HL-60 (cell line): ENCODE measurements around the gene FCRL1.

Experiments
- DNase-seq, 2 experiments: peaks; one replicate each; pipeline ENCODE4 v3.0.0-alpha.2; 2010 to 2020; ENCODE audit warnings: low read depth in 1 of 2, low spot score in 1 of 2
- H3K27ac ChIP-seq: fragments of 250-450 bp; sonication (Bioruptor Pico); replicated peaks from 2 replicates; pipeline ENCODE4 v1.5.1; 2020; ENCODE audit warnings: mild to moderate bottlenecking, moderate library complexity
- H3K27me3 ChIP-seq: fragments of 250-450 bp; sonication (Bioruptor Pico); 2 replicates; pipeline ENCODE4 v1.5.1; 2021; ENCODE audit warnings: mild to moderate bottlenecking, moderate library complexity; ENCODE audit not compliant: insufficient read depth, poor library complexity, severe bottlenecking
- H3K4me3 ChIP-seq: replicated peaks from 2 replicates; pipeline ENCODE4 v1.5.1; 2011; ENCODE audit warnings: mild to moderate bottlenecking, control low read depth, low read length; ENCODE audit not compliant: insufficient read depth
- GABPA ChIP-seq: IDR thresholded peaks from 2 replicates; pipeline ENCODE4 v1.6.1; 2012; ENCODE audit warnings: low read depth
- POLR2AphosphoS5 ChIP-seq: IDR thresholded peaks from 2 replicates; pipeline ENCODE4 v1.6.1; 2012; ENCODE audit warnings: low read depth
- SPI1 ChIP-seq: IDR thresholded peaks from 2 replicates; pipeline ENCODE4 v1.6.1; 2012; ENCODE audit warnings: low read depth, mild to moderate bottlenecking, borderline replicate concordance
- long read RNA-seq: library from polyadenylated mRNA; unstranded; transcript quantifications from one replicate; pipeline ENCODE4 v2.0.0, GENCODE V29; 2020
- TF ChIP-seq, protein P1 (sequence below): IDR thresholded peaks from 2 replicates; pipeline ENCODE4 v1.6.1; 2012; ENCODE audit warnings: low read depth; ENCODE audit not compliant: insufficient replicate concordance
- TF ChIP-seq, protein P2 (sequence below): IDR thresholded peaks from one replicate; pipeline ENCODE4 v1.5.1; 2011; ENCODE audit warnings: low read length, control low read depth, inconsistent platforms; ENCODE audit not compliant: insufficient read depth

The FCRL1 gene, protein sequence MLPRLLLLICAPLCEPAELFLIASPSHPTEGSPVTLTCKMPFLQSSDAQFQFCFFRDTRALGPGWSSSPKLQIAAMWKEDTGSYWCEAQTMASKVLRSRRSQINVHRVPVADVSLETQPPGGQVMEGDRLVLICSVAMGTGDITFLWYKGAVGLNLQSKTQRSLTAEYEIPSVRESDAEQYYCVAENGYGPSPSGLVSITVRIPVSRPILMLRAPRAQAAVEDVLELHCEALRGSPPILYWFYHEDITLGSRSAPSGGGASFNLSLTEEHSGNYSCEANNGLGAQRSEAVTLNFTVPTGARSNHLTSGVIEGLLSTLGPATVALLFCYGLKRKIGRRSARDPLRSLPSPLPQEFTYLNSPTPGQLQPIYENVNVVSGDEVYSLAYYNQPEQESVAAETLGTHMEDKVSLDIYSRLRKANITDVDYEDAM
- long read RNA-seq: 0 reads

DNA sequence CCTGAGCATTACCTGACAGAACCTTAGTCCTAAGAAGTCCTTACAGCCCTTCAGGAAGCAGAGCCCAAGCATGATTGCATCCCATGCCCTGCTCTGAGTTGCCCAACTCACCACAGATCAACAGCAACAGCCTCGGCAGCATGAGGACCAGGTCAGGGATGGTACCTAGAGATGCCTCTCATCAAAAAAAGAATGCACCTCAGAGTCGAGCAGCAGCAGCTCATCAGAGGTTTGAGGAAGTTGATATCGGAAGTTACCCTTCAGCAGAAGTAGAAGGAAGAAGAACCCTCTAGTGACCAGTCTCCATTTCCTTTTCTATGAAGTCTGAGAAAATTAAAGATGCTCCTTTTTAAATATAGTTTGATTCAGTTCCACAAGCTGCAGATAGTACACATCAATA lies at the start of gene FCRL1:
FCRL1 (minus strand) TSS at position 225 of the 400 bp plus-strand sequence; CDS start at position 142, 83 bp downstream.
- no peak within 1 kb of the TSS for H3K4me3 ChIP-seq
- DNase-seq: peak; percentile 51 to 78

DNA sequence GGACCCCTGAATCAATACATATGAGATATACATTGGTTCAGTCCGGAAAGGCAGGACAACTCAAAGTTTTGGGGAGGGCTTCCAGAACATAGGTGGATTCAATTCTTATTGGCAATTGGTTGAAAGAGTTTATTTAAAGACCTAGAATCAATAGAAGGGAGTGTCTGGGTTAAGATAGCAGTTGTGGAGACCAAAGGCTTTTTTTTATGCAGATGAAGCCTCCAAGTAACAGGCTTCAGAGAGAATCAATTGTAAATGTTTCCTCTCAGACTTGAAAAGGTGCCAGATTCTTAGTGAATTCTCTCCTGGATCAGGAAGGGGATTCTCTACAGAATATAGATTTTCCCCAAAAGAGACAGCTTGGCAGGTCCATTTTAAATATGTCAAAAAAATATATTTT lies 48.7 kb upstream of the FCRL1 start:
- DNase-seq: no peak
- no peak overlapping the region for H3K4me3 ChIP-seq
- H3K27me3 ChIP-seq: peaks cover 2% of the 10 kb centered on the region
- no peak overlapping the region for H3K27ac ChIP-seq
- TF ChIP-seq SPI1 (no peak), GABPA (no peak), POLR2AphosphoS5 (no peak)
- TF ChIP-seq, protein P1, sequence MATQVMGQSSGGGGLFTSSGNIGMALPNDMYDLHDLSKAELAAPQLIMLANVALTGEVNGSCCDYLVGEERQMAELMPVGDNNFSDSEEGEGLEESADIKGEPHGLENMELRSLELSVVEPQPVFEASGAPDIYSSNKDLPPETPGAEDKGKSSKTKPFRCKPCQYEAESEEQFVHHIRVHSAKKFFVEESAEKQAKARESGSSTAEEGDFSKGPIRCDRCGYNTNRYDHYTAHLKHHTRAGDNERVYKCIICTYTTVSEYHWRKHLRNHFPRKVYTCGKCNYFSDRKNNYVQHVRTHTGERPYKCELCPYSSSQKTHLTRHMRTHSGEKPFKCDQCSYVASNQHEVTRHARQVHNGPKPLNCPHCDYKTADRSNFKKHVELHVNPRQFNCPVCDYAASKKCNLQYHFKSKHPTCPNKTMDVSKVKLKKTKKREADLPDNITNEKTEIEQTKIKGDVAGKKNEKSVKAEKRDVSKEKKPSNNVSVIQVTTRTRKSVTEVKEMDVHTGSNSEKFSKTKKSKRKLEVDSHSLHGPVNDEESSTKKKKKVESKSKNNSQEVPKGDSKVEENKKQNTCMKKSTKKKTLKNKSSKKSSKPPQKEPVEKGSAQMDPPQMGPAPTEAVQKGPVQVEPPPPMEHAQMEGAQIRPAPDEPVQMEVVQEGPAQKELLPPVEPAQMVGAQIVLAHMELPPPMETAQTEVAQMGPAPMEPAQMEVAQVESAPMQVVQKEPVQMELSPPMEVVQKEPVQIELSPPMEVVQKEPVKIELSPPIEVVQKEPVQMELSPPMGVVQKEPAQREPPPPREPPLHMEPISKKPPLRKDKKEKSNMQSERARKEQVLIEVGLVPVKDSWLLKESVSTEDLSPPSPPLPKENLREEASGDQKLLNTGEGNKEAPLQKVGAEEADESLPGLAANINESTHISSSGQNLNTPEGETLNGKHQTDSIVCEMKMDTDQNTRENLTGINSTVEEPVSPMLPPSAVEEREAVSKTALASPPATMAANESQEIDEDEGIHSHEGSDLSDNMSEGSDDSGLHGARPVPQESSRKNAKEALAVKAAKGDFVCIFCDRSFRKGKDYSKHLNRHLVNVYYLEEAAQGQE: no peak
- TF ChIP-seq, protein P2, sequence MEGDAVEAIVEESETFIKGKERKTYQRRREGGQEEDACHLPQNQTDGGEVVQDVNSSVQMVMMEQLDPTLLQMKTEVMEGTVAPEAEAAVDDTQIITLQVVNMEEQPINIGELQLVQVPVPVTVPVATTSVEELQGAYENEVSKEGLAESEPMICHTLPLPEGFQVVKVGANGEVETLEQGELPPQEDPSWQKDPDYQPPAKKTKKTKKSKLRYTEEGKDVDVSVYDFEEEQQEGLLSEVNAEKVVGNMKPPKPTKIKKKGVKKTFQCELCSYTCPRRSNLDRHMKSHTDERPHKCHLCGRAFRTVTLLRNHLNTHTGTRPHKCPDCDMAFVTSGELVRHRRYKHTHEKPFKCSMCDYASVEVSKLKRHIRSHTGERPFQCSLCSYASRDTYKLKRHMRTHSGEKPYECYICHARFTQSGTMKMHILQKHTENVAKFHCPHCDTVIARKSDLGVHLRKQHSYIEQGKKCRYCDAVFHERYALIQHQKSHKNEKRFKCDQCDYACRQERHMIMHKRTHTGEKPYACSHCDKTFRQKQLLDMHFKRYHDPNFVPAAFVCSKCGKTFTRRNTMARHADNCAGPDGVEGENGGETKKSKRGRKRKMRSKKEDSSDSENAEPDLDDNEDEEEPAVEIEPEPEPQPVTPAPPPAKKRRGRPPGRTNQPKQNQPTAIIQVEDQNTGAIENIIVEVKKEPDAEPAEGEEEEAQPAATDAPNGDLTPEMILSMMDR: no peak

More for the DNA sequence above, at the start of gene FCRL1:
- Histone ChIP-seq H3K27ac (peak within 1 kb of the TSS; percentile 77), H3K27me3 (no peaks in the 10 kb centered on the region)
- TF ChIP-seq POLR2AphosphoS5 (no peak), SPI1 (peak; percentile 43; the same call in 1 of the 2 replicates)

DNA sequence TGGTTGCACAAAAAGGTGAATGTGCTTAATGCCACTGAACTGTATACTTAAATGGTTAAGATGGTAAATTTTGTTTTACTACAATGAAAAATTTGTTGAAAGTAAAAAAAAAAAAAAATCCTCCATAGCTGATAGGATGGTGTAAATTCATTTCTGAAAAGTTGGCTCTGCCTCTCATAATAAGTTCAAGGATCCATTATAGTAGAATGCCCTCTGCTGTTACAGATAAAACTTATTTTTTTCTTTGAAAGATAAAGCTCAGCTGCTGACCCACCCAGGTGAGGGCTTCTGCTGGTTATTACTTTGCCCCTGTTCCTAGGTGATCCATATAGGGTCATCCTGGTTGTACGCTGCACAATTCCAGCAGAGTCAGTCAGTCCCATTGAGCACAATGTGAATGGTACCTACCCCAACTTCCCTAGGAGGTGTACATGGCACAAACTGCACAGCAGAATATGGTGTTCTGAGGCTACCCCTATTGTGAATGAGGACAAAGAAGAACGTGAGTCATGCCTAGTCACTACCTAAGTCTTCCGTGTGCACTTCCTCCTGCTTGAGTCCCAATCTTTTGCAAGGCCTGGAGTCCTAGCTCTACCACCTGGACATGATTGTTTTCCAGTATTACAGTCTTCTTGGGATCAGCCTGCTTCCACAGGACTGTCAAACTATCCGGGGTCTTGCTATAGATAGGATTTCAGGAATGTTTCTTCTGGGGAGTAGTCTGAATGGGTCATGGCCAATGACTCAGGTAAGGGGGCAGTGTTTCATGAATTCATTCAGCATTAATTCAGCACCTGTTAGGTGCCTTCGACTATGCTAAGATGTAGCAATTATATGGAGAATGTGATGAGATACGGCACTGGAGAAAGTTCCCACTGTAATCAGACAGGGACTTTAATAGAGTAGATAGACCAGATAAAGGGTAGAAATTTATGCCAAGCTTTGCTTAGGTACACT lies 42.5 kb upstream of the FCRL1 start:
- TF ChIP-seq GABPA: no peak
- TF ChIP-seq, protein P1: no peak
- no peak for TF ChIP-seq POLR2AphosphoS5
- 0 out of 2 replicates have a peak, but pooled peaks have one; percentile 8 for TF ChIP-seq SPI1
- TF ChIP-seq, protein P2: no peak
- Histone ChIP-seq H3K4me3 (no peak overlapping the region), H3K27ac (no peak overlapping the region), H3K27me3 (peaks cover 2% of the 10 kb centered on the region)
- no peak for DNase-seq

DNA sequence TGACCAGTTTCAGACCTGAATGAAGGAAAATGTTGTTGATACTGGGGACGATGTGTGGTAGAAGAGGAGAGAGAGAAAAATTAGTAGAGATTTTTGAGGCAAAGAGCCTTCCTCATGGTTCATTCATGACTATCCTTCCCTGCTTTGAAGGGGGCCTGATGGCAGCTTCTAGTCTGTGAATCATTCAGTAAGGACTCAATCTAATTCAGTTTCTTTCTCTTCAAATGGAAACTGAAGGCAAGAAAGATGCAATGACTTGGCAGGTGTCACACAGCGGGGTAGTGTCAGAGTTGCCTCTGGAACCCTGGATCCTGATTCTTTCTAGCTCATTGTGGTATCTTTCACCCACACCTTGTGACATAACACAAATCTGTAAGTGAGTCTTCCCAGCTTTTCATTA lies 36.6 kb upstream of the FCRL1 start:
- no peak for TF ChIP-seq GABPA
- TF ChIP-seq, protein P1: no peak
- TF ChIP-seq POLR2AphosphoS5: no peak
- TF ChIP-seq, protein P2: no peak
- TF ChIP-seq SPI1: no peak
- H3K27me3 ChIP-seq: peaks cover 3% of the 10 kb centered on the region
- H3K4me3 ChIP-seq: no peak overlapping the region
- H3K27ac ChIP-seq: no peak overlapping the region
- no peak for DNase-seq
